Glomerular visceral epithelial cell (primary cell): ENCODE data around the gene SYCP1.
"Not testable (repeated sequence)": the region's sequence is repeated elsewhere in the genome, so short reads cannot be mapped to it uniquely, and the experiment has no call there.

Source experiments
- DNase-seq: peaks from one replicate; pipeline ENCODE4 v3.0.0-alpha.2; 2016; ENCODE audit errors: extremely low spot score

The SYCP1 gene

GRCh38 chr1:114979278-114979891, 124.7 kb downstream of the SYCP1 start:
- DNase-seq: peak; percentile 70

GRCh38 chr1:114982251-114982650, 127.6 kb downstream of the SYCP1 start:
- DNase-seq: no peak

DNA sequence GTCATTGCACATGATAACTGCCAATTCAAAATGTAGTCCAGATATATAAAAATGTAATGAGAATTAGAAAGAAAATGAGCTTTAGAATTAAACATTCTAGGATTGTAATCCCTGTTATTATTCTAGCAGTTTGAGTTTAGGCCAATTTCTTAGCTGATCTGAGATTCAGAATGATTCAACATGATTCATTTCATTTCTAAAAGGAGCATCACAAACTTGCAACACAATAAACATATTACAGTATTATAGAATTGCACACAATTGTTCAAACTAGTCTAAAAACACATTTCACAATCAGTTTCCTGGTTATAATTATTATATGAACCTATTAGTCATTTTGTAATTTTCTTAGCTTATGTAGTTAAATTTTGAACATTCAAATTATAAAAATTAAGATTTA, 131.6 kb downstream of the SYCP1 start:
- DNase-seq: no peak

DNA sequence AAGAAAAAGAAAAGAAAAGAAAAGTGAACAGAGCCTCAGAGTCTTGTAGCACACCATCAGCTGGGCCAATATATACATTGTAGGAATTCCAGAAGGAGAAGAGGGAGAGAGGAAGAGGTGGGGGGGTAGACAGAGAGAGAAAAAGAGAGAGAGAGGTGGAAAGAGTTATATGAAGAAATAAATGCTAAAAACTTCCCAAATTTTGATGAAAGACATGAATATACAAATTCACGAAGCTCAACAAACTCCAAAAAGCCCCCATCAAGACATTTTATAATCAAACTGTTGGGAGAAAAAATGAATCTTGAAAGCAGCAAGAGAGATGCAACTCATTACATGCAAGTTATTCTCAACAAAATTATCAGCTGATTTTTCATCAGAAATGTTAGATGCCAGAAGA, 133.4 kb downstream of the SYCP1 start:
- DNase-seq: no peak

DNA sequence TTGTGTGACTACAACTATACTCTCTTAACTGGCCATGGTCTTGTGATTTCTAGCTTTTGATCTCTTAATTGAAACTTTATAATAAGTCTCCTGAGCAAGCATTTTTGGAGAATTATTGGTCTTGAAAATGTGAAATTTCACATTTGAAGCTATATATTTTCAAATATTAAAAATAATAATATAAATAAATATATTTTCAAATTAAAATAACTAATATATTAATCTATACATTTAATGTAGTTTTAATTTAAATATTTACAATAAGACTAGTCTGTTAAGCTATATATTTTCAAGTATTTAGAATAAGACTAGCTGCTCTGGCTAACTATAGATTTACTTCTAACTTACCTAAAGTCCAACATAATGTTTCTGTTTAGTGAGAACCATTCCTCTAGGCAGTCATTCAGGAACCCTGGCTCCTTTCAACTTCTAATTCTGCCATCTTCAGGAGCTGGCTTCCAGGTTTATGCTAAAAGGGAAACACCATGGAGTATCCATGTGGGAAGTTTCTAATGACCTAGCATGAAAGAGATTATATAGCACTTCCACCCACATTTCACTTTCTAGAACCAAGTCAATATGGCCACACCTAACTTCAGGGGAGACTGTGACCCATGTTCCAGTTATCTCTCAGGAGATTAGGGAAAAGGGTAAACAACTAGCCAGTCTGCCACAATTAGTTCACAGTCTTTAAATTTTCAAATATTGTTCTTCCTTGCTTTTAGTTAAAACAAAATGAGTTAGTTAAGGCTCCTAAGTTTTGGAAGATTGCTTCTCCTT, 143.0 kb downstream of the SYCP1 start:
- DNase-seq: no peak

GRCh38 chr1:115006191-115006590, 151.5 kb downstream of the SYCP1 start:
- DNase-seq: no peak

DNA sequence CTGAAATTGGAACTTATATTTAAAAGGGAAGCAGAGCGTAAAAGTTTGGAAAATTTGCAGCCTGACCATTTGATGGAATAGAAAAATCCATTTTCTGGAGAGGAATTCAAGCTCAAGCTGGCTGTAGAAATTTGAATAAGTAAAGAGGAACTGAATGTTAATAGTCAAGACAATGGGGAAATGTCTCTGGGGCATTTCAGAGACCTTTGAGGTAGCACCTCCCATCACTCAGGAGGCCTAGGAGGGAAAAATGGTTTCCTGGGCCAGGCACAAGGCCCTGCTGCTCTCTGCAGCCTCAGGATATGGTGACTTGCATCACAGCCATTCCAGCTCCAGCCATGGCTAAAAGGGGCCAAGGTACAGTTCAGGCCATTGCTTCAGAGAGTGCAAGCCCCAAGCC, 157.3 kb downstream of the SYCP1 start:
- no peak for DNase-seq

- no peak for DNase-seq
Observed at GRCh38 chr1:115012434-115012833, 157.8 kb downstream of the SYCP1 start.

- DNase-seq: no peak
Observed at GRCh38 chr1:115013792-115014191, 159.1 kb downstream of the SYCP1 start.

- not testable (repeated sequence) for DNase-seq
Observed at GRCh38 chr1:115019549-115019948, 164.9 kb downstream of the SYCP1 start.

- DNase-seq: no peak
Observed at GRCh38 chr1:115021145-115021544, 166.5 kb downstream of the SYCP1 start.

DNA sequence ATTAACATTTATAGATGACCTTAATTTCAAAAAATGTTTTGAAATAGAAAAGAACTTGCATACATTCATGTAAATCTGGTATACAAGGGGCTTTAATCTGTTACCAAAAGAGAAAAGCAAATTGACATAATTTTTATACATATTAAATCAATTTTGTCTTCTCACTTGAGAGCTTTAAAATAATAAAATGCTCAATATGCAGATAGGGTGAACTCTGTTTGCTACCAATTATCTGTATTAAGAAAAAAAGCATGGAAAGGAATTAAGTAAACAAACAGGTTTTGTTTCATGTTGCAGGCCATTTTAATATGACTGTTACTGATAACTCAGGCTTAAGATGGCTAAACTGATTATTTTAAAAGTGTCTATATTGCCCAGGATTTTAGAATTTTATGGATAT, 168.9 kb downstream of the SYCP1 start:
- DNase-seq: no peak

- no peak for DNase-seq
Observed at GRCh38 chr1:115029526-115029925, 174.9 kb downstream of the SYCP1 start, which contains the start of gene TSHB. Gene TSHB (plus strand): TSS chr1:115029826. CDS start chr1:115033363, 3,537 bp downstream.

GRCh38 chr1:115031595-115031994, 176.9 kb downstream of the SYCP1 start:
- no peak for DNase-seq

DNA sequence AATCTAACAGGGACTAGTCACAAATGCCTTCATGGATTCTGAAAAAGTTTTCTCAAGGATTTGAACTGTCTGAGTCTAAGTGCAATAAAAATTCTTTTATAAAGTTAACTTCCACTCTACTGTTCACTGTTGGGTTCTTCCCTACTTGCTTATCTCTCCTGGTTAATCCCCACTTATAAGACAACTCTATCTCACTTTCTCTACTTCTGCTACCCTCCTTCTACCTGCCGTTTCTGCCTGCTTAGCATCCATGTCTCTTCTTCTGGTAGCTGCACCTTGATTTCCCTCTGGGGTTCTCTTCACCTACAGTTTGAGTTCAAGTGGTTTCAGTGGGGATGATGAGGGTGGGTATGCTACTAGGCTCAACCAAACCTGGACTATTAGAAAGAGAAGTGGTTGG, 181.0 kb downstream of the SYCP1 start:
- DNase-seq: no peak

- DNase-seq: no peak
Observed at GRCh38 chr1:115036814-115037507, 182.3 kb downstream of the SYCP1 start.

- no peak for DNase-seq
Observed at GRCh38 chr1:115040501-115040900, 185.8 kb downstream of the SYCP1 start.

GRCh38 chr1:115041654-115042053, 187.0 kb downstream of the SYCP1 start:
- DNase-seq: peak; percentile 16
